Measurements from ENCODE around the gene CNTROB.
"Not testable (repeated sequence)": the region's sequence is repeated elsewhere in the genome, so short reads cannot be mapped to it uniquely, and the experiment has no call there.

CNTROB gene

DNA sequence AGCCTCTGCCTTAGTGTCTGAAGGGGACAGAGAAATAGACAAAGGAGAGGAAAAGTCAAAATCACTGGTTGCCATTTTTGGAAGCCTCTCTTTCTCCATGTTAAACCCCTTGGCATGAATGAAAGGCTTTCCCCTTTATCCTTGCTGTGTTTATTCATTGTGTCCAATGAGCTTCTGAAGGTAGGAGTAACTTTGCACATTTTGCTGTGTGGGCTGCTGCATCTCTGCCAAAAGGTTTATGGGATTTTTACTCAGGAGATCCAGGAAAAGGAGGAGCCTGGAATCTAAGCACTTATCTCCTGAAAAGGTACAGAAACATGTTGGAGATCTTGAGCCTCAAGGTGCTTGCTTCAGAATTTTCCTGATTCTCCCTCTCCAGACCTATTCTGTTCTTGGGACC is 3.9 kb downstream of the CNTROB start:
- intact Hi-C loops (cut with DNase I) = no loop called here
- peak in 1 of 10 donors; percentile 39 for DNase-seq

DNA sequence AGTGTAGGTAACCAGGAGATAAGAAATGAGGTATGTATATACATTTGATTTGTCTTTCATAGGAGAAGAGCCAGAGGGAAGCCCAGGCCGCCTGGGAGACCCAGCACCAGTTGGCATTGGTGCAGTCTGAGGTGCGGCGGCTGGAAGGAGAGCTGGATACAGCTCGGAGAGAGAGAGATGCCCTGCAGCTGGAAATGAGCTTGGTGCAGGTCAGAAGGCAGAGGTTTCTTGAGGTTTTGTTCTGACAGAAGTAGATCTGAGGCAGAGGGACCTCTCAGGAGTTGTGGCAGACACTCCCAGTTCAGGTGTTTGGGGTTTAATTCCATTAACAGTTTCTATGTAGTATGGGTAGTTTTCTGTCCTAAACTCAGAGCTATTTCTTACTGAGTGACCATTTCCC is 8.0 kb downstream of the CNTROB start:
- DNase-seq = peak in 1 of 10 donors; percentile 20
- intact Hi-C loops (cut with DNase I) = no loop called here

DNA sequence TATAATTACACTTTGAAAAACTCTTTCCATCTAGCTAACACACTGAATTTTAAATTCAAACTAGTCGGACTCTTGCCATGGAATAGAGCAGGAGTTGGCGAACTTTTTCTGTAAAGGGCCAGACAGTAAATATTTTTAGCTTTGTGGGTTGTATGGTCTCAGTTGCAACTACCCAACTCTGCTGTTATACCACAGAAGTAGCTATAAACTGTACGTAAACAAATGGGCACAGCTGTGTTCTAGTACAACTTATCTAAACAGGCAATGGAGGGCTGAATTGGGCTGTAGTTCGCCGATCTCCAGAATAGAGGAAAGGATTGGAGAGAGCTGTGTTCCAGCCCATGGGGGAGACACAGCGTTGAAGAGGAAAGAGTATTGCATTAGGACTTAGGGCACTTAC is 8.7 kb downstream of the CNTROB start:
- no peak for DNase-seq
- intact Hi-C loops (cut with DNase I) = no loop called here

DNA sequence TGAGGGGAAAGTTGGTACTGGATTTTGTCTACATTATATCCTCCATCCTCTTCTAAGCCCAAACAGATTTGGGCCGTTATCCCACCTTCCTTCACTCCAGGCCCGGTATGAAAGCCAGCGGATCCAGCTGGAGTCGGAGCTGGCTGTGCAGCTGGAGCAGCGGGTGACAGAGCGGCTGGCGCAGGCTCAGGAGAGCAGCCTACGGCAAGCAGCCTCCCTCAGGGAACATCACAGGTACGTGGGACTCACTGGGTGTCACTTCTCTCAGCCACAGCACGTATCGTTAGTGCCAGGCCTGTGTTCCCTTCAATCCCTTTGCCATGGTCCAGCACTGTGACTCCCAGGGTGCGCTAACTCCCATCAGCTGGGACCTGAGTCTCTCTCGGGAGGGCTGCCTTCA is 11.3 kb downstream of the CNTROB start:
- DNase-seq = peak in 1 of 10 donors; percentile 25
- intact Hi-C loops (cut with DNase I) = no loop called here

DNA sequence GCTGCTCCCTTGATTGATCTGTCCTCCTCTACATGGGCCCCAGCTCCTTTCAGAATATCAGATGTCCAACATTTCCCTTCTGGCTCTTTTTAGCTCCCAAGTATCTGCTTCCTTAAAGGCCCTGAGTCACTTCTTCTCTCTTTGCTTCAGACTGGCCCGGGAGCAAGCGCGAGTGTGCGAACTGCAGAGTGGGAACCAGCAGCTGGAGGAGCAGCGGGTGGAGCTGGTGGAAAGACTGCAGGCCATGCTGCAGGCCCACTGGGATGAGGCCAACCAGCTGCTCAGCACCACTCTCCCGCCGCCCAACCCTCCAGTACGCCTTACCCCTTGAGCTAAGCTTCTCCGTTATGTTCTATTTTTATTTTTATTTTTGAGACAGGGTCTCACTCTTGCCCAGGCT is 12.3 kb downstream of the CNTROB start:
- intact Hi-C loops (cut with DNase I) = no loop called here
- DNase-seq = peak in 1 of 10 donors; percentile 69

DNA sequence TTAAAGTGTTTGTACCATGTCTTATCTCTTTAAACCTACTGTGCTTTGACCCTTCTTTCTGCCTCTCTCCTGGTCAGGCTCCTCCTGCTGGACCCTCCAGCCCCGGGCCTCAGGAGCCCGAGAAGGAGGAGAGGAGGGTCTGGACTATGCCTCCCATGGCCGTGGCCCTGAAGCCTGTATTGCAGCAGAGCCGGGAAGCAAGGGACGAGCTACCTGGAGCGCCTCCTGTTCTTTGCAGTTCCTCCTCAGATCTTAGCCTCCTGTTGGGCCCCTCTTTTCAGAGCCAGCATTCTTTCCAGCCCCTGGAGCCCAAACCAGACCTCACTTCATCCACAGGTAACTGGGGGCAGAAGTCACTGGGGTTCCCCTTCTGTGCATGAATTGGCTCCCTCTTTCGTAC is 13.6 kb downstream of the CNTROB start:
- DNase-seq = peak in 1 of 10 donors; percentile 70
- intact Hi-C loops (cut with DNase I) = no loop called here

DNA sequence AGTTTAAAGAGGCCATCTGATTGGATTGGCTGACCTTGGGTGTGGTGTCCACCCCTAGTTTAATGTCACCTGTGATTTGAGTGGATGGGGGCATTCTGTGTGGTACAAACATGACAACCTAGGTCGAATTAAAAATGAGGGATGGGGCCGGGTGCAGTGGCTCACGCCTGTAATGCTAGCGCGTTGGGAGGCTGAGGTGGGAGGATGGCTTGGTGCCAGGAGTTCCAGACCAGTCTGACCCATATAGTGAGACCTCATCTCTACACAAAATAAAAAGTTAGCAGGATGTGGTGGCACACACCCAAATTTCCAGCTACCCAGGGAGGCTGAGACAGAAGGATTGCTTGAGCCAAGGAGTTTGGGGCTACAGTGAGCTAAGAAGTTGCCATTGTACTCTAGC is 14.4 kb downstream of the CNTROB start:
- DNase-seq = peak in 1 of 10 donors; percentile 56
- intact Hi-C loops (cut with DNase I) = no loop called here

DNA sequence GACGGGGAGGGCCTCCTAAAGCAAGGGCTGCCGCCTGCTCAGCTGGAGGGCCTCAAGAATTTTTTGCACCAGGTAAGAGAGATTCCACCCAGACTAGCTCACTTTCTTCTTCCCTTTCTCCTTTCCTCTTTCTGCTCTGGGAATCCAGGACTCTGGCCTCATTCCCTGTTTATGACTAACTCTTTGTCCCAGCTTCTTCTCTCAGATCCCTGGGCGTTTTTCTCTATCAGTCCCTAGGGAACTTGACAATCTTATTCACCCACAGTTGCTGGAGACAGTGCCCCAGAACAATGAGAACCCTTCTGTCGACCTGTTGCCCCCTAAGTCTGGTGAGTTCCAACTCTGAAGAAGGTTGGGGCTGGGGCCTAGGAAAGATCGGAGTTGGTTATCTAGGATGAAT is 15.6 kb downstream of the CNTROB start:
- DNase-seq = peak in 1 of 10 donors; percentile 43
- intact Hi-C loops (cut with DNase I) = no loop called here

DNA sequence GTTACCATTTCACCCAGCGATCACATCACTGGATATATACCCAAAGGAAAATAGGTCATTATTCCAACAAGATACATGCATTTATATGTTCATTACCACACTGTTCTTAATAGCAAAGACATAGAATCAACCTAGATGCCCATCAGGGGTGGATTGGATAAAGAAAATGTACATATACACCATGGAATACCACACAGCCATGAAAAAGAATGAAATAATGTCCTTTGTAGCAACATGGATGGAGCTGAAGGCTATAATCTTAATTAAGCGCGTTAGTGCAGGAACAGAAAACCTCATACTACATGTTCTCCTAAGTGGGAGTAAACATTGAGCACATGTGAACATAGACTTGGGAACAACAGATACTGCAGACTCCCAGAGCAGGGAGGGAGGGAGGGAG is 18.6 kb downstream of the CNTROB start:
- no peak for DNase-seq
- intact Hi-C loops (cut with DNase I) = no loop called here

DNA sequence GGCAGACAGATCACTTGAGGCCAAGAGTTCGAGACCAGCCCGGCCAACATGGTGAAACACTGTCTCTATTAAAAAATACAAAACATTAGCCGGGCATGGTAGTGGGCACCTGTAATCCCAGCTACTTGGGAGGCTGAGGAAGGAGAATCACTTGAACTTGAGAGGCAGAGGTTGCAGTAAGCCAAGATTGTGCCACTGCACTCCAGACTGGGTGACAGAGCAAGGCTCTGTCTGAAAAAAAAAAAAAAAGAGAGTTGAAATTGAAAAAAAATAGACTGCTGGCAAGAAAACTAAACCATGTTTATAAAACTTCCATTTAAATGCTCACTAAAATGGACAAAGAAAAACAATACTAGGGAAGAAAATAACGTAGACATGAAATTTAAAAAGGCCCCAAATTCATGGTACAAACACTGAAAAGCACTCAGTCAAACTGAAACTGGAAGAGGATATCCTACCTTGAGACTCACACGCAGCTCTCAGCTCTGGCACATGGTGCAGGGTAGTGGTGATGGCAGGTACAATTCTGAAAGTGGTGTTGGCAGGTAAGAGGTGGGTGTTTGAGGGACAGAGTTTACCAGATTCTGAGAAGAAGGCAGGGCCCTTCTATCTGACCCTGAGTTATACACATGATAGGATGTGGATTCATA is 19.3 kb downstream of the CNTROB start:
- intact Hi-C loops (cut with DNase I) = no loop called here
- no peak for DNase-seq

DNA sequence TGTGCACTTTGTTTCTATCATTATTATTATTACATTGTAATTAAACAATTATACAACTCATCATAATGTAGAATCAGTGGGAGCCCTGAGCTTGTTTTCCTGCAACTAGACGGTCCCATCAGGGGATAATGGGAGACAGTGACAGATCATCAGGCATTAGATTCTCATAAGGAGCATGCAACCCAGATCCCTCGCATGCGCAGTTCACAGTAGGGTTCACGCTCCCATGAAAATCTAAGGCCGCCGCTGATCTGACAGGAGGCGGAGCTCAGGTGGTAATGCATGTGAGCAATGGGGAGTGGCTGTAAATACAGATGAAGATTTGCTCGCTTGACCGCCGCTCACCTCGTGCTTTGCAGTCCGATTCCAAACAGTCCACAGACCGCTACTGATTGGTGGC is 21.3 kb downstream of the CNTROB start:
- not testable (repeated sequence) for DNase-seq

DNA sequence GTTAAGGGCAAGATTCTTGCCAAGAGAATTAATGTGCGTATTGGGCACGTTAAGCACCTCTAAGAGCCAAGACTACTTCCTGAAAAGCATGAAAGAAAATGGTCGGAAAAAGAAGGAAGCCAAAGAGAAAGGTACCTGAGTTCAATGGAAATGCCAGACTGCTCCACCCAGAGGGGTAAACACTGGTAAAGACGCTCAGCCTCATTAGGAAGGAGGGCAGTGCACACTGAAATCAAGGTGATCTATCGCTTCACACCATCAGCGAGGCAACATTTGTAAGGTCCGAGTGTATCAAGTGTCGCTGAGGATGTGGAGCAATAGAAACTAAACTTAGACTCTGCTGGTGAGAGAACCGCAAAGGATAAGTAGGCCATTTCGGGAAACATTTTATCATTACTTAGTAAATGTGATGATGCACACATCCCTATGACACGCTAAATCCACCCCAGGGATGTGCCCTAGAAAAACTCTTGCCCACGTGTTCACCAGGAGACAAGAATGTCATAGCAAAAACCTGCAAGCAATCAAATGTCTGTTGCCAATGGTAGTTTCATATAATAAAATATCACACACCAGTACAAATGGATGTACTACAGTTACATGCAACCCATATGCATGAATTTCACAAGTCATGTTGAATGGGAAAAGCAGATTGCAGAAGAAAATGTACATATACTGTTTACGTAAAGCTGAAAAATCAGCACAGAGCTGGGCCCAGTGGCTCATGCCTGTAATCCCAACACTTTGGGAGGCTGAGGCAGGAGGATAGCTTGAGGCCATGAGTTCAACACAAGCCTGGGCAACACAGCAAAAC is 23.6 kb downstream of the CNTROB start:
- no peak for DNase-seq
- intact Hi-C loops (cut with DNase I) = no loop called here

More for the DNA sequence above, 21.3 kb downstream of the CNTROB start:
- intact Hi-C loops (cut with DNase I) = not testable (repeated sequence)

DNA sequence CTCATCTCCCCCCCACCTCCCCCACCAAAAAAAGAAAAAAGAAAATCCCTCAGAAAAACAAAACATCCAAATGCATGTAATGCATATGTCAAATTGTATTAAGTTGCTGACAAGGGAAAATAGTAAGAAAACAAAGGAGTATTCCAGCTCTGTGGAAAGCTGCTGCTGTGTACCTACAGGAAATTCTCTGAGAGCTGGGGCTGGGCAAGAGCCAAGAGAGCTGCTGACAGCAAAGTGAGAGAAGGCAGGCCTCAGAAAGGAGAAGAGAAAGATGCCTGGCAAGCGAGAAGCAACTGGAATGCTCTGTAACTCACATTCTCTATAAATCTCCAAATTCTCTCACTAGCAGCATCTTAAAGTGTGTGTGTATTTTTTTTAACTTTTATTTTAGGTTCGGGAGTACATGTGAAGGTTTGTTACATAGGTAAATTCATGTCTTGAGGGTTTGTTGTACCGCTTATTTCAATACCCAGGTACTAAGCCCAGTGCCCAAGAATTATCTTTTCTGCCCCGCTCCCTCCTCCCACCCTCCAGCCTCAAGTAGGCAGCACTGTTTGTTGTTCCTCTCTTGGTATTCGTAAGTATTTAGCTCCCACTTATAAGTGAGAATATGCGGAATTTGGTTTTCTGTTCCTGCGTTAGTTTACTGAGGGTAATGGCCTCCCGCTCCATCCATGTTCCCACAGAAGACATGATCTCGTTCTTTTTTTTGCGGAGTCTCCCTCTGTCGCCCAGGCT is 24.4 kb downstream of the CNTROB start:
- intact Hi-C loops (cut with DNase I) = no loop called here

DNA sequence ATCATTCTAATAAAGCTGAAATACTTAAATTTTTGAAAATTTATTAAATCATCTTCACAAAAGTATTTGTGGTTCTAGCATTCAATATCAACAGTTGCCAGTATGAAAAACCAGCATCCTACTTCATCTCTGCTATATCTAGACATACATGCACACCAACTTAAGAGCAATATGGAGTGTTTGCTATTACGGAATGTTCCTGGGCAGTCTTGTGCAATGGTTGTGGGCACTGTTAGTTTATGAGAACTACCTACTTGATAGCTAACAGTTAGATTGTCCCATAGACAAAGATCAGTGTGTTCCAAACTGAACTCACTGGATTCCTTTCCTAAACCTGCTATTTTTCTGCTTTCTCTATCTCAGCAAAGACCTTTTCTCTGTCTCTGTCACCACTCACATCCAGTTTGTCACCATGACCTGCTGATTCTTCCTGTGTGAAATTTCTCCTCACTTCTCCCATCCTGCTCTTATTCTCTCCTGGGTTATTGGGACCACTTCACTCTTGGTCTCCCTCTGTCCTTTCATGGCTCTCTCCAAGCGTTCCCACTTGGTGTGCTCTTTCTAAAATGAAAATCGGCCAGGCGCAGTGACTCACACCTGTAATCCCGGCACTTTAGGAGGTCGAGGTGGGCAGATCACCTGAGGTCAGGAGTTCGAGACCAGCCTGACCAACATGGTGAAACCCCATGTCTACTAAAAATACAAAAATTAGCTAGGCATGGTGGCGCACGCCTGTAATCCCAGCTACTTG is 27.7 kb downstream of the CNTROB start:
- intact Hi-C loops (cut with DNase I) = no loop called here
- no peak for DNase-seq

More for the DNA sequence above, 24.4 kb downstream of the CNTROB start:
- DNase-seq = peak in 2 of 10 donors; percentile 16 to 18

DNA sequence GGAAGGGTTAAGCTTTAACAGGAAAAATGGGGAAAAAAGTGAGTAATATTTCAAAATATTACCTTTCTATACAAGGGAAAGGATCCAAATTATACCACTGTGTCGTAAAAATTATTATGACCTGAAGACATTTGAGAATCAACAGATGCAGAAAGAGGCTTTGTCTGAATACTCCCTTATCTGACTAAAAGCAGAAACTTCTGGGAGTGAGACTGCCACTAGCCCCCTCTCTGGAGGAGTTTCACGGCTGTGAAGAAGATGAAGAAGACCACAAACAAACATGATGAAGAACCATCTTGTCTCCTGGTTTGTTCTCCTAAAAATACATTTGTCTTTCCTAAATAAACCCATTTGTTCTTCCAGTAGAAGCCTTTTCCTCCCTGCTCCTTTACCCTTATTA is 29.4 kb downstream of the CNTROB start:
- no peak for DNase-seq
- intact Hi-C loops (cut with DNase I) = no loop called here

DNA sequence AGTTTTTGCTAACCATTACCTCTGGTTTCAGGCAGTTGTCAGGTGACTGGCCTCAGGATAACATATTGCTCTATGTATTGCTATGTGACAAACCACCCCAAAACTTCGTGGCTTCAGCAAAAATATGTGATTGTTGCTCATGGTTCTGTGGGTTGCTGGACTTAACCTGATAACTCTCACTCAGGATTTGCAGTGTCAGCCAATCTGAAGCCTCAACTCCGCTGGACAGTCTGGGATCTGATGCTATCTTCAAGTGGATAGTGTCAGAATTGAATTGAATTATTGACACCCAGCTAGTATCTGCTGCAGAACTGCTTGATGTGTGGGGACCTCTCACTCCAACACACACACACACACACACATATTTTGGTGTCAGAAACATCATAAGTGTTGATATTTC is 35.7 kb downstream of the CNTROB start:
- no peak for DNase-seq
- intact Hi-C loops (cut with DNase I) = no loop called here

DNA sequence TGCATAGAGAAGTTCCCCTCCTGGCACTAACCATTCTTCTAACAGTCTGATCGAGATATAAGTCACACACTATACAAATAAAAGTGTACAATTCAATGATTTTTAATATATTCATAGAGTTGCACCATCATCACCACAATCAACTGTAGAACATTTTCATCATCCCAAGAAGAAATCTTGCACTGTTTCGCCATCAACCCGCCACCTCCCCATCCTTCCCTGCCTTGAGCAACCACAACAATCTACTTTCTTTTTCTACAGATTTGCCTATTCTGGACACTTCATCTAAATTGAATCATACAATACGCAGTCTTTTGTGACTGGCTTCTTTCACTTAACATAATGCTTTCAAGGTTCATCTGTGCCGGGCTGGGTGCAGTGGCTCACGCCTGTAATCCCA is 37.4 kb downstream of the CNTROB start:
- intact Hi-C loops (cut with DNase I) = no loop called here

DNA sequence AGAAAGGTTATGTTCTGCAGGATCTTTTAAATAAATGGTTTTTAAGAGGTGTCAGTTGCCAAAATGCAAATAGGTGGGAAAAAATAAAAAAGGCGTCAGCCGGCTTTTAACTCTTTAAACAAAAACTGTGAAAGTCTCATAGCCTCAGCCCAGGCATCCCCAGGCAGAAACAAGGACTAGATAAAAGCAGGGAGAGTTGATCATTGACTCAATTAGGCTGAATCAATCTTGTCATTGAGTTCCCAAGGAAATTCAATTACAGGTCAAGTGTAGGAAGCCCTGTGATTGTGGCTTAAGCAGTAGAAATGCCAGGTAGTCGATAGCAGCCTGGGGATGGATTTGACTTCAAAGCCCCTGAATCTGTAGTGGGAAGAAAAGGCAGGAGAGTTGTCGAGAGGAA is 39.6 kb downstream of the CNTROB start:
- no peak for DNase-seq
- intact Hi-C loops (cut with DNase I) = no loop called here

More for the DNA sequence above, 37.4 kb downstream of the CNTROB start:
- no peak for DNase-seq

DNA sequence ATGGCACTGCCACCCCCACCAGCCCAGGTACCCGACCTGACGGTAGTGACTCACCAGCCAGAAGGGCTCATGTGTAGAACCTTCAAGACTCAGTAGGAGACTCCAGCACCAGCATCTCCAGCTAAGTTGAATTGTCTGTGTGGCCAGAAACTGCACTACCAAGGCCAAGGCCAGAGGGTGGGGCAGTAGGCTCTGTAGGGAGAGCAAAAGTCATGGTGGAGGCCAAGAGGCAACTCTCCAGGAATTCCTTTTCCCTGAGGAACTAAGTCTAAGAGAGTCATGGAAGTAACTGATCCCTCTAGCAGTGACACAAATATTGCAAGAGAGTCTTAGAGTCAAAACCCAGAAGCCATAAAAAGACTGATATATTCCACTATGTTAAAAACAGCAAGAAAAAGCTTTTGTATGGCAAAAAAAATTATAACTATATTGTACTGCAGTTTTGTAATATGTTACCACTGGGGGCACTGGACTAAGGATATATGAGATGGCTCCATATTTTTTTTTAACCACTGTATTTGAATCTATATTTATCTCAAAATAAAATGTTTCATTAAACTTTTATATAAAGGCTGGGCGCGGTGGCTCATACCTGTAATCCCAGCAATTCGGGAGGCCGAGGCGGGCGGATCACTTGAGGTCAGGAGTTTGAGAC is 40.3 kb downstream of the CNTROB start:
- intact Hi-C loops (cut with DNase I) = no loop called here
- DNase-seq = no peak

DNA sequence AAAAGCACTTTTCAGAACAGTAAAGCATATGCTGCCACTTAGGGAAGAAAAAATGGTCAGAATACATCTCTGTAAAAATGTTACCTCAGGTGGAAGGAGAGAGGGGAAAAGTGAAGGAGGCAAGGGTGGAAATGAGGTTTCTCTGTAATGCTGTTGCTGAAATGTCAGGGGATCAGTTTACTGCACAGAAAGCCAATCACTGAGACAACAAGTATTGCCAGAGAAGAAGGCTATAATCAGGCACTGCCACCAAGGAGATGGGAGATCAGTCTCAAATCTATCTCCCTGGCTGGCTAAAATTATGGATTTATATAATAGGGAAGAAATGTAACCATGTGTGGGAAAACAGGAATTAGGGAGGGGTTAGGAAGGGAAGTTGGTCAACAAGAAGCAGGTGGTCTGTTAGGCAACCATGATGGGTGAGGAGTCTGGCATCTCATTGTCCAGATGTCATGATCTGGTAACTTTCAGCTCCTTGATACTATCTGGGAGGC is 42.7 kb downstream of the CNTROB start:
- intact Hi-C loops (cut with DNase I) = no loop called here
- no peak for DNase-seq
